ENCODE data around the gene SPACA4.

- TF ChIP-seq POLR2A (IDR thresholded peaks at IDR 0.05) = no peak
- TF ChIP-seq, protein P1, sequence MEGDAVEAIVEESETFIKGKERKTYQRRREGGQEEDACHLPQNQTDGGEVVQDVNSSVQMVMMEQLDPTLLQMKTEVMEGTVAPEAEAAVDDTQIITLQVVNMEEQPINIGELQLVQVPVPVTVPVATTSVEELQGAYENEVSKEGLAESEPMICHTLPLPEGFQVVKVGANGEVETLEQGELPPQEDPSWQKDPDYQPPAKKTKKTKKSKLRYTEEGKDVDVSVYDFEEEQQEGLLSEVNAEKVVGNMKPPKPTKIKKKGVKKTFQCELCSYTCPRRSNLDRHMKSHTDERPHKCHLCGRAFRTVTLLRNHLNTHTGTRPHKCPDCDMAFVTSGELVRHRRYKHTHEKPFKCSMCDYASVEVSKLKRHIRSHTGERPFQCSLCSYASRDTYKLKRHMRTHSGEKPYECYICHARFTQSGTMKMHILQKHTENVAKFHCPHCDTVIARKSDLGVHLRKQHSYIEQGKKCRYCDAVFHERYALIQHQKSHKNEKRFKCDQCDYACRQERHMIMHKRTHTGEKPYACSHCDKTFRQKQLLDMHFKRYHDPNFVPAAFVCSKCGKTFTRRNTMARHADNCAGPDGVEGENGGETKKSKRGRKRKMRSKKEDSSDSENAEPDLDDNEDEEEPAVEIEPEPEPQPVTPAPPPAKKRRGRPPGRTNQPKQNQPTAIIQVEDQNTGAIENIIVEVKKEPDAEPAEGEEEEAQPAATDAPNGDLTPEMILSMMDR (IDR thresholded peaks at IDR 0.05) = no peak
These were observed 8.1 kb downstream of the SPACA4 start, which contains the start of gene FAM83E for GRCh38 chr19:48614436-48615230.
